B cell (primary cell): ENCODE results near the gene ARID1A.

Source experiments
- CTCF ChIP-seq: fragments of 200-600 bp; IDR thresholded peaks from one replicate; pipeline ENCODE4 v1.8.0; 2022; ENCODE audit warnings: antibody characterized with exemption, mild to moderate bottlenecking
- EZH2 ChIP-seq: IDR thresholded peaks from 2 replicates; pipeline ENCODE4 v1.6.1; 2012; ENCODE audit warnings: borderline replicate concordance, low read depth, mild to moderate bottlenecking, moderate library complexity, low read length; ENCODE audit not compliant: insufficient read depth, poor library complexity, severe bottlenecking

GRCh38 chr1:26697978-26698849, 2.4 kb downstream of the ARID1A start:
- TF ChIP-seq CTCF (no peak), EZH2 (no peak)
